Measurements from ENCODE around the gene ITGA8. TPM values are rescaled to one million over a fixed set of nuclear protein-coding genes. Genes with fewer than 3 reads are reported as not detected.
"Not testable (repeated sequence)": the region's sequence is repeated elsewhere in the genome, so short reads cannot be mapped to it uniquely, and the experiment has no call there.

The ITGA8 gene
- total RNA-seq (10 to 100 TPM; 18.8 to 60.3 (median 46.2) TPM), polyA plus RNA-seq (1 to 10 TPM; 1.7 to 4.9 (median 4.2) TPM)
- long read RNA-seq, donor 1, full-length matches to known transcripts: 5 of 5 reads
- long read RNA-seq, donor 1, partial matches to known transcripts: 0 of 5 reads
- long read RNA-seq, donor 1, other reads (novel, unspliced or antisense): 0 of 5 reads
- long read RNA-seq, donor 2, full-length matches to known transcripts: 3 of 3 reads
- long read RNA-seq, donor 2, partial matches to known transcripts: 0 of 3 reads
- long read RNA-seq, donor 2, other reads (novel, unspliced or antisense): 0 of 3 reads

DNA sequence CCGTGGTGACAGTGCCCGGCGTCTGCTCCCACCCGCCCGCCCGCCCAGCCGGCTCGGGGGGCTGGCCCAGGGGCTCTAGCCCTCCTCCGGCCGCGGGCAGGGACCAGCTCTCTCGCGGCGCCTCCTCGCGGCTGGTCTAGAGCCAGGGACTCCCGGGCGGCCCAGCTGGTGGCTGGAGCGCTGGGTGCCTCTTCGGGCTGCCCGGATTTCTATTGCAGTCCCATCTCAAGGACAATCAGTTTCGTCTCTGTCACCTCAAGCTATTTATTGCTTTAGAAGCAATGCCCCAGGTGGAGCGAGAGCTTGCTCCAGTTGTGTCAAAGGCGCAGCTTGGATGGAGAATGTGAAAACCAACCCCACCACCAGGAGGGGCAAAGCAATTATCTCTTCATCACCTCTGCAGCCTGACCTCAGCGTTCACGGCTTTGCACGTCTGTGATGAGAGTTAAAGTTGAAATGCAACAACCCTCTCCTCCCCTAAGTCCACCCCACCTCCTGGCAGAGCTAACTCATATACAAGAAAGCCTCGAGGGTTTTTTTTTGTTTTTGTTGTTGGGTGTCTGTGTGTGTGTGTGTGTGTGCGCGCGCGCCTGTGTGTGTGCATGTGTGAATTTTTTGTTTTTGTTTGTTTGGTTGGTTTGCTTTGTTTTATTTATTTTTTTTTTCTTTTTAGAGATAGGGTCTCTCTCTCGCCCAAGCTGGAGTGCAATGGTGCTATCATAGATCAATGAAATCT lies at the start of gene ITGA8:
ITGA8 (minus strand) TSS at position 24 of the 736 bp plus-strand sequence. CDS start 151 bp downstream, outside the sequence.
- Histone ChIP-seq H3K4me3 (peak within 1 kb of the TSS; percentile 50 to 76 (median 54)), H3K4me1 (peaks cover 0 to 29% (median 13%) of the 10 kb centered on the region in 6 donors), H3K36me3 (no peaks in the 10 kb centered on the region), H3K27ac (peak within 1 kb of the TSS; percentile 72 to 90 (median 84)), H3K9me3 (no peaks in the 10 kb centered on the region), H3K27me3 (replicated peaks in 1 of 7) (peaks cover 0 to 72% (median 21%) of the 10 kb centered on the region in 7 donors)
- WGBS, 5 donors: 15 to 39% (median 17%) methylated on average over 13 to 33 of the region's 33 CpGs
- peak; percentile 80 for DNase-seq
- intact Hi-C loops (cut with DNase I; ENCODE audit: low total_unique reads): loop anchor here (5.0 kb wide), 1 partner anchor 138 kb away; no protein-coding TSS in a partner anchor
- TF ChIP-seq, protein P1, sequence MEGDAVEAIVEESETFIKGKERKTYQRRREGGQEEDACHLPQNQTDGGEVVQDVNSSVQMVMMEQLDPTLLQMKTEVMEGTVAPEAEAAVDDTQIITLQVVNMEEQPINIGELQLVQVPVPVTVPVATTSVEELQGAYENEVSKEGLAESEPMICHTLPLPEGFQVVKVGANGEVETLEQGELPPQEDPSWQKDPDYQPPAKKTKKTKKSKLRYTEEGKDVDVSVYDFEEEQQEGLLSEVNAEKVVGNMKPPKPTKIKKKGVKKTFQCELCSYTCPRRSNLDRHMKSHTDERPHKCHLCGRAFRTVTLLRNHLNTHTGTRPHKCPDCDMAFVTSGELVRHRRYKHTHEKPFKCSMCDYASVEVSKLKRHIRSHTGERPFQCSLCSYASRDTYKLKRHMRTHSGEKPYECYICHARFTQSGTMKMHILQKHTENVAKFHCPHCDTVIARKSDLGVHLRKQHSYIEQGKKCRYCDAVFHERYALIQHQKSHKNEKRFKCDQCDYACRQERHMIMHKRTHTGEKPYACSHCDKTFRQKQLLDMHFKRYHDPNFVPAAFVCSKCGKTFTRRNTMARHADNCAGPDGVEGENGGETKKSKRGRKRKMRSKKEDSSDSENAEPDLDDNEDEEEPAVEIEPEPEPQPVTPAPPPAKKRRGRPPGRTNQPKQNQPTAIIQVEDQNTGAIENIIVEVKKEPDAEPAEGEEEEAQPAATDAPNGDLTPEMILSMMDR (IDR thresholded peaks at IDR 0.05 in 8 of 11, conservative IDR thresholded peaks at IDR 0.05 in 3 of 11): peak in 10 of 11 experiments; percentile 14 to 69 (median 52)
- TF ChIP-seq POLR2A (IDR thresholded peaks at IDR 0.05) (no peak), POLR2AphosphoS5 (IDR thresholded peaks at IDR 0.05) (peak in 2 of 3 donors; percentile 34 to 35)

DNA sequence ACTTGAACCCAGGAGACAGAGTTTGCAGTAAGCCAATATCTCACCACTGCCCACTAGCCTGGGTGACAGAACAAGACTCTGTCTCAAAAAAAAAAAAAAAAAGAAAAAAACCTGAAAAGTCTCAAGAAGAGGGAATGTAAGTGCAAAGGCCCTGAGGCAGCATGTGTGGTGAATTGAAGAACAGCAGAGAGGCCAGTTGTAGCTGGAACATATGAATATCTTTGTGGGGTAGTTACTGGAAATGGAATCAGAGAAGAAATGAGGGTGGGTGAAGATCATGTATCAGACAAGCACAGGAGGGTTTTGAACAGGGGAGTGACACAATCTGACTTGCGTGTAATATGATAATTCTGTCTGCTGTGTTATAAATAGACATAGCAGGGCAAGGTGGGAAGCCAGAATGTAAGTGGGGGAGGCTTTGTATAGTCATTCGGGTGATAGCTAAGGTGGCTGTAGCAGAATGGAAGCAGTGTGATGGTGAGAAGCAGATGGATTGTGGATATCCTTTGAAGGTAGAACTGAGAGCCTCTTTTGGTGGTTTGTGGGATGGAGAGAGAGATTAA lies 45.3 kb upstream of the ITGA8 start:
- WGBS, 5 donors: 84 to 92% (median 89%) methylated on average over 2 of the region's 2 CpGs
- H3K9me3 ChIP-seq: peaks cover 0 to 10% (median 0%) of the 10 kb centered on the region in 8 donors
- no peak overlapping the region for H3K27ac ChIP-seq
- H3K4me1 ChIP-seq: no peaks in the 10 kb centered on the region
- intact Hi-C loops (cut with DNase I; ENCODE audit: low total_unique reads): no loop called here
- TF ChIP-seq, protein P1 (IDR thresholded peaks at IDR 0.05 in 8 of 11, conservative IDR thresholded peaks at IDR 0.05 in 3 of 11): no peak
- TF ChIP-seq POLR2AphosphoS5 (IDR thresholded peaks at IDR 0.05) (no peak), POLR2A (IDR thresholded peaks at IDR 0.05) (no peak)
- no peak for DNase-seq
- no peaks in the 10 kb centered on the region for H3K27me3 ChIP-seq (replicated peaks in 1 of 7)
- H3K36me3 ChIP-seq: no peaks in the 10 kb centered on the region
- no peak overlapping the region for H3K4me3 ChIP-seq

DNA sequence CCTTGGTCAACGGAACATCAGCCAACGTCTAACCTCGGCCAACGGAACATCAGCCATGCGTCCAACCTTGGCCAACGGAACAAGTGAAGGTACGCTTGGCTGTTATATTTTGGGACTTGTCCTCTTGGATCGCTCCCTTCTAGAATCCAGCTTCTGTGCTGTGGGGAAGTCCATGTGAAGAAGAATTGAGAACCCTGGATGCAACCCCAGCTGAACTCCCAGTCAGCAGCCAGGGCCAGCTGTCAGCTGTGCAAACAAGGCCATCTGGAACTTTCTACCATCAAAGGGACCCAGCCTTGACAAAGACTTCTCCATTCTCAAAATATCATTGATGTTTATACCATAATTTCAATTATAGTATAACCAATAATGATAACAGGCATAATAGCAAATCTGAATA lies 43.3 kb upstream of the ITGA8 start:
- intact Hi-C loops (cut with DNase I; ENCODE audit: low total_unique reads): no loop called here
- Histone ChIP-seq H3K27ac (no peak overlapping the region), H3K27me3 (replicated peaks in 1 of 7) (no peaks in the 10 kb centered on the region), H3K4me3 (no peak overlapping the region), H3K9me3 (peaks cover 0 to 10% (median 0%) of the 10 kb centered on the region in 8 donors), H3K36me3 (no peaks in the 10 kb centered on the region), H3K4me1 (no peaks in the 10 kb centered on the region)
- TF ChIP-seq, protein P1 (IDR thresholded peaks at IDR 0.05 in 8 of 11, conservative IDR thresholded peaks at IDR 0.05 in 3 of 11): no peak
- TF ChIP-seq POLR2A (IDR thresholded peaks at IDR 0.05) (no peak), POLR2AphosphoS5 (IDR thresholded peaks at IDR 0.05) (no peak)
- no peak for DNase-seq
- WGBS, 5 donors: 86 to 96% (median 89%) methylated on average over 8 of the region's 8 CpGs

DNA sequence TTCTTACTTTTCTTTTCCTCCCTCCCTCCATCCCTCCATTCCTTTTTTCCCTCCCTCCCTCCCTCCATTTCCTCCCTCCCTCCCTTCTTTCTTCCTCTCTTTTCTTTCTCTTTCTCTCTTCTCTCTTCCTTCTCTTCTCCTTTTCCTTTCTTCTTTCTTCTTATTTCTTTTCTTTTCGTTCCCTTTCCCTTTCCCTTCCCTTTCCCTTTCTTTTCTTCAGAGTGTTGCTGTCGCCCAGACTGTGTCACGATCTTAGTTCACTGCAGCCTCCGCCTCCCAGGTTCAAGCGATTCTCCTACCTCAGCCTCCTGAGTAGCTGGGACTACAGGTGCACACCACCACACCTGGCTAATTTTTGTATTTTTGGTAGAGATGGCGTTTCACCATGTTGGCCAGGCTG lies 42.5 kb upstream of the ITGA8 start:
- 82 to 96% (median 92%) methylated on average over 5 to 6 of the region's 6 CpGs for WGBS, 5 donors
- H3K36me3 ChIP-seq; intact Hi-C loops (cut with DNase I; ENCODE audit: low total_unique reads); H3K4me3 ChIP-seq; H3K27me3 ChIP-seq (replicated peaks in 1 of 7); H3K9me3 ChIP-seq; H3K4me1 ChIP-seq; DNase-seq; H3K27ac ChIP-seq: not testable (repeated sequence)

DNA sequence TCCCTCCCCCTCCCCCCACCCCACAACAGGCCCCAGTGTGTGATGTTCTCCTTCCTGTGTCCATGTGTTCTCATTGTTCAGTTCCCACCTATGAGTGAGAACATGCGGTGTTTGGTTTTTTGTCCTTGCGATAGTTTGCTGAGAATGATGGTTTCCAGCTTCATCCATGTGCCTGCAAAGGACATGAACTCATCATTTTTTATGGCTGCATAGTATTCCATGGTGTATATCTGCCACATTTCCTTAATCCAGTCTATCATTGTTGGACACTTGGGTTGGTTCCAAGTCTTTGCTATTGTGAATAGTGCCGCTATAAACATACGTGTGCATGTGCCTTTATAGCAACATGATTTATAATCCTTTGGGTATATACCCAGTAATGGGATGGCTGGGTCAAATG lies 41.5 kb upstream of the ITGA8 start:
- H3K9me3 ChIP-seq; DNase-seq; H3K4me1 ChIP-seq; H3K27ac ChIP-seq; H3K27me3 ChIP-seq (replicated peaks in 1 of 7); intact Hi-C loops (cut with DNase I; ENCODE audit: low total_unique reads); H3K4me3 ChIP-seq; H3K36me3 ChIP-seq: not testable (repeated sequence)
- WGBS, 5 donors: 94 to 99% (median 95%) methylated on average over 2 to 4 of the region's 4 CpGs

All from spleen (tissue), 13 donors.